GM23338 (cell line): ENCODE measurements around the gene RPS2.
A peak's percentile ranks its signal among the peaks of the same experiment; 100 is the strongest.

ENCODE experiments used
- CREB1 ChIP-seq: fragments of 250-450 bp; sonication (Bioruptor Pico); IDR thresholded peaks from 2 replicates; pipeline ENCODE4 v1.5.0; 2020; ENCODE audit warnings: low read depth, mild to moderate bottlenecking, moderate library complexity
- ETS1 ChIP-seq: IDR thresholded peaks from 2 replicates; pipeline ENCODE4 v1.6.1; 2016; ENCODE audit warnings: antibody characterized with exemption
- EZH2 ChIP-seq: fragments of 200-600 bp; sonication (generic); IDR thresholded peaks from one replicate; pipeline ENCODE4 v1.8.0; 2017; ENCODE audit warnings: antibody characterized with exemption, mild to moderate bottlenecking, low read depth; ENCODE audit not compliant: unreplicated experiment
- EZH2phosphoT487 ChIP-seq: fragments of 200-600 bp; sonication (generic); IDR thresholded peaks from one replicate; pipeline ENCODE4 v1.8.1; 2018; ENCODE audit warnings: antibody characterized with exemption; ENCODE audit not compliant: unreplicated experiment
- JUNB ChIP-seq: IDR thresholded peaks from one replicate; pipeline ENCODE4 v1.6.1; 2016; ENCODE audit warnings: antibody characterized with exemption; ENCODE audit not compliant: unreplicated experiment
- NANOG ChIP-seq: IDR thresholded peaks from 2 replicates; pipeline ENCODE4 v1.6.1; 2016; ENCODE audit warnings: antibody characterized with exemption, borderline replicate concordance
- POLR2AphosphoS5 ChIP-seq: IDR thresholded peaks from 2 replicates; pipeline ENCODE4 v1.6.1; 2016; ENCODE audit warnings: antibody characterized with exemption, low read depth
- REST ChIP-seq: IDR thresholded peaks from one replicate; pipeline ENCODE4 v1.6.1; 2018; ENCODE audit warnings: antibody characterized with exemption; ENCODE audit not compliant: unreplicated experiment
- STAT1 ChIP-seq: IDR thresholded peaks from one replicate; pipeline ENCODE4 v1.6.1; 2016; ENCODE audit warnings: antibody characterized with exemption; ENCODE audit not compliant: unreplicated experiment
- ZNF114 ChIP-seq: fragments of 250-450 bp; sonication (Bioruptor Pico); IDR thresholded peaks from 2 replicates; pipeline ENCODE4 v1.5.0; 2020; ENCODE audit warnings: mild to moderate bottlenecking, moderate library complexity
- ZNF331 ChIP-seq: fragments of 250-450 bp; sonication (Bioruptor Pico); IDR thresholded peaks from 2 replicates; pipeline ENCODE4 v1.5.0; 2020; ENCODE audit warnings: low read depth, mild to moderate bottlenecking, moderate library complexity
- TF ChIP-seq, protein P1 (sequence below), 2 experiments: fragments of 200-600 bp in 1 of 2; sonication (generic) in 1 of 2; conservative IDR thresholded peaks; 2 replicates each; pipeline versions ENCODE4 v1.5.1 to v1.6.1; 2016 to 2017; ENCODE audit warnings: antibody characterized with exemption in 2 of 2, low read depth in 2 of 2, mild to moderate bottlenecking in 2 of 2, moderate library complexity in 1 of 2

GRCh38 chr16:2009791-2010510 is 45.3 kb upstream of the RPS2 start, which contains the start of gene ZNF598:
- TF ChIP-seq, protein P1, sequence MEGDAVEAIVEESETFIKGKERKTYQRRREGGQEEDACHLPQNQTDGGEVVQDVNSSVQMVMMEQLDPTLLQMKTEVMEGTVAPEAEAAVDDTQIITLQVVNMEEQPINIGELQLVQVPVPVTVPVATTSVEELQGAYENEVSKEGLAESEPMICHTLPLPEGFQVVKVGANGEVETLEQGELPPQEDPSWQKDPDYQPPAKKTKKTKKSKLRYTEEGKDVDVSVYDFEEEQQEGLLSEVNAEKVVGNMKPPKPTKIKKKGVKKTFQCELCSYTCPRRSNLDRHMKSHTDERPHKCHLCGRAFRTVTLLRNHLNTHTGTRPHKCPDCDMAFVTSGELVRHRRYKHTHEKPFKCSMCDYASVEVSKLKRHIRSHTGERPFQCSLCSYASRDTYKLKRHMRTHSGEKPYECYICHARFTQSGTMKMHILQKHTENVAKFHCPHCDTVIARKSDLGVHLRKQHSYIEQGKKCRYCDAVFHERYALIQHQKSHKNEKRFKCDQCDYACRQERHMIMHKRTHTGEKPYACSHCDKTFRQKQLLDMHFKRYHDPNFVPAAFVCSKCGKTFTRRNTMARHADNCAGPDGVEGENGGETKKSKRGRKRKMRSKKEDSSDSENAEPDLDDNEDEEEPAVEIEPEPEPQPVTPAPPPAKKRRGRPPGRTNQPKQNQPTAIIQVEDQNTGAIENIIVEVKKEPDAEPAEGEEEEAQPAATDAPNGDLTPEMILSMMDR (conservative IDR thresholded peaks at IDR 0.05; ENCODE audit: low read depth in 2 of 2), result no peak
- TF ChIP-seq STAT1 (no peak), REST (no peak), EZH2phosphoT487 (no peak), NANOG (no peak), POLR2AphosphoS5 (peak; percentile 54), EZH2 (no peak), JUNB (no peak), ETS1 (peak; percentile 78), CREB1 (peak; percentile 88), ZNF331 (CRISPR knock-in tag) (no peak), ZNF114 (no peak)
